Endodermal cell (in vitro differentiated cells): ENCODE results near the gene CFAP61. TPM values are rescaled to one million over a fixed set of nuclear protein-coding genes. Genes with fewer than 3 reads are reported as not detected.

Experiments used
- DNase-seq: peaks from one replicate; pipeline ENCODE4 v3.0.0-alpha.2; 2017
- H3K27ac ChIP-seq: 2 replicates; pipeline ENCODE4 v1.5.1; 2013; ENCODE audit warnings: mild to moderate bottlenecking, low read depth, low read length, moderate library complexity
- H3K27me3 ChIP-seq: 2 replicates; pipeline ENCODE4 v1.6.1; 2013; ENCODE audit warnings: mild to moderate bottlenecking, low read length, moderate library complexity; ENCODE audit not compliant: insufficient read depth, control insufficient read depth, poor library complexity, severe bottlenecking
- H3K36me3 ChIP-seq: 2 replicates; pipeline ENCODE4 v1.7.0; 2013; ENCODE audit warnings: mild to moderate bottlenecking, low read length, moderate library complexity; ENCODE audit not compliant: control insufficient read depth, insufficient read depth
- H3K4me1 ChIP-seq: one replicate; pipeline ENCODE4 v1.7.0; 2013; ENCODE audit warnings: low read length; ENCODE audit not compliant: control insufficient read depth, insufficient read depth
- H3K4me3 ChIP-seq: 2 replicates; pipeline ENCODE4 v1.5.1; 2013; ENCODE audit warnings: mild to moderate bottlenecking, low read length, moderate library complexity
- H3K9ac ChIP-seq: 2 replicates; pipeline ENCODE4 v1.6.1; 2013; ENCODE audit warnings: mild to moderate bottlenecking, low read length, moderate library complexity; ENCODE audit not compliant: poor library complexity, severe bottlenecking; ENCODE audit errors: extremely low read depth
- H3K9me3 ChIP-seq: 2 replicates; pipeline ENCODE4 v1.6.1; 2013; ENCODE audit warnings: mild to moderate bottlenecking, low read length, moderate library complexity; ENCODE audit not compliant: control insufficient read depth
- H3K27ac Mint-ChIP-seq: 2 replicates; pipeline ENCODE4 v1.8.0; 2020; ENCODE audit warnings: mixed read lengths
- H3K27me3 Mint-ChIP-seq: 2 replicates; pipeline ENCODE4 v1.8.0; 2021; ENCODE audit warnings: mild to moderate bottlenecking, mixed read lengths; ENCODE audit not compliant: insufficient read depth
- H3K36me3 Mint-ChIP-seq: 2 replicates; pipeline ENCODE4 v1.8.0; 2020; ENCODE audit warnings: low read depth, mixed read lengths
- H3K4me1 Mint-ChIP-seq: 2 replicates; pipeline ENCODE4 v1.8.0; 2020; ENCODE audit warnings: mixed read lengths
- H3K4me3 Mint-ChIP-seq: 2 replicates; pipeline ENCODE4 v1.8.0; 2020; ENCODE audit warnings: mild to moderate bottlenecking, moderate library complexity, mixed read lengths
- H3K9me3 Mint-ChIP-seq: 2 replicates; pipeline ENCODE4 v1.8.0; 2020; ENCODE audit warnings: mild to moderate bottlenecking, mixed read lengths
- CTCF ChIP-seq: fragments of 200-600 bp; sonication (generic); conservative IDR thresholded peaks from 2 replicates; pipeline ENCODE4 v1.5.0; 2021; ENCODE audit warnings: antibody characterized with exemption, mild to moderate bottlenecking
- WGBS, 2 experiments: methylation state at CpG; one replicate each; pipeline versions ENCODE4 v1.1.5 to v1.1.7; 2013; ENCODE audit warnings: missing lambda C conversion rate in 2 of 2, mixed read lengths in 1 of 2; ENCODE audit not compliant: insufficient coverage in 1 of 2, insufficient read length in 1 of 2; 5-methylcytosine and 5-hydroxymethylcytosine counted together
- total RNA-seq, 2 donors: library from RNA; stranded (reverse); fragmentation: NEBNext Ultra II Directional in 1 of 2; extraction: Animal tissue kit (Norgen Biotek cat#: 25700) in 1 of 2; gene quantifications; 2 replicates in 1 of 2; 3 replicates in 1 of 2; pipeline ENCODE4 v1.2.1, GENCODE V29; 2021

Gene CFAP61
- total RNA-seq, 2 donors from 2014 or later, result 0.64 to 0.73 TPM

- peak; percentile 52 for DNase-seq
- Histone ChIP-seq H3K4me3 (no peak overlapping the region), H3K9me3 (no peaks in the 10 kb centered on the region), H3K27me3 (peaks cover 94% of the 10 kb centered on the region), H3K9ac (no peak overlapping the region), H3K4me1 (no peaks in the 10 kb centered on the region), H3K36me3 (no peaks in the 10 kb centered on the region), H3K27ac (peak overlapping the region; percentile 88)
- 1 to 3% methylated on average over 38 to 70 of the region's 70 CpGs for WGBS, 2 experiments
- Mint-ChIP-seq H3K27ac (no peak overlapping the region), H3K27me3 (peaks cover 88% of the 10 kb centered on the region), H3K9me3 (no peaks in the 10 kb centered on the region), H3K4me1 (peaks cover 11% of the 10 kb centered on the region), H3K4me3 (peak overlapping the region; percentile 28), H3K36me3 (no peaks in the 10 kb centered on the region)
- TF ChIP-seq CTCF, result no peak
Observed at GRCh38 chr20:20364593-20365479, 312.5 kb downstream of the CFAP61 start.

DNA sequence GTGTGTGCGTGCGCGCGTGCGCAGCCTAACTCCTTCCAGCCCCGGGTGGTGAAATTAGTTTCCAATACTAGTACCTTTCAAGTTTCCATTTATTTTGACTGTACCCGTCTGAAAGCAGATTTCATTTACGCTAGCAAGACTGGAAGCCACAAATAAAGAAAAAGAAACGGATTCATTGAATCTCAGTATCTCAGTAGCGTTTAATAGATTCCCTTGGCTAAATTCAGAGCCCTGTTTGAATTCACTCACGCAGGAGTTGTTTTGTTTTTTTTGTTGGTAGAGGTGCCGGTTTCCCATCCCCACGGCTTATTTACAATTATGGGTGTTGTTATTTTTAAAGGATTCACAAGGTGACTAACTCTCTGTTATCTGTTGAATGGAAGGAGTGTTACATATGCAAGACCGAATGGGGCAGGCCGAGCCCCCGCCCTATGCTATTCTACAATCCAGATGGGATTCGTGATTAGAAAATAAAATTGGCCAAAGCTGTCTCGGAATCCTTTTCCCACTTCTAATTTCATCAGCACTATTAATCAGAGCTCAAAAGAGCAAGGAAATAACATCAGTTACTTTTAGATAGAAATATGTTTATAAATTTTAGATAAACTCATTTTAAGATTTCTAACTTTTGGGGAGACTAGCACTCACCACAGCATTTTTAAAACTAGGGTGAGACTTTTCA, 313.3 kb downstream of the CFAP61 start:
- no peak overlapping the region for H3K4me3 ChIP-seq
- DNase-seq, result no peak
- no peak for TF ChIP-seq CTCF
- no peaks in the 10 kb centered on the region for H3K36me3 Mint-ChIP-seq
- no peak overlapping the region for H3K9ac ChIP-seq
- peaks cover 94% of the 10 kb centered on the region for H3K27me3 ChIP-seq
- no peaks in the 10 kb centered on the region for H3K4me1 ChIP-seq
- H3K36me3 ChIP-seq, result no peaks in the 10 kb centered on the region
- WGBS, 2 experiments, result 2 to 4% methylated on average over 11 to 18 of the region's 18 CpGs
- no peak overlapping the region for H3K27ac ChIP-seq
- H3K9me3 Mint-ChIP-seq, result no peaks in the 10 kb centered on the region
- H3K27ac Mint-ChIP-seq, result no peak overlapping the region
- peak overlapping the region; percentile 28 for H3K4me3 Mint-ChIP-seq
- no peaks in the 10 kb centered on the region for H3K9me3 ChIP-seq
- peaks cover 88% of the 10 kb centered on the region for H3K27me3 Mint-ChIP-seq
- peaks cover 15% of the 10 kb centered on the region for H3K4me1 Mint-ChIP-seq

DNA sequence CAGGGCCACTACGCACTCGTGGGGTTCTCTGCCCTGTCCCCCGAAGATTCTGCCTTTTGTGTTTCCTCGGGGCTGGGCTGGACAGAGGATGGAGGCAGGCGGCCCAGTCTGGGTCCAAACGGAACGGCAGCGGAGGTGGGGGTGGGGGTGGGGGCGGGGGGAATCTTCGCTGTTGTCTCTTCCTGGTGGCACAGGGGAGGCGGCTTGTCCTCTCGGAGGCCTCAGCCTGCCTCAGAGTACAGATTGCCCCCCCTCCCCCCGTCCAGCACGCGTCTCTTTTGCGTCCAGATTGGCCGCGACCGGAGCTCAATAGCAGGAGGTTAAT, 314.2 kb downstream of the CFAP61 start:
- no peaks in the 10 kb centered on the region for H3K9me3 ChIP-seq
- H3K4me3 Mint-ChIP-seq, result peak overlapping the region; percentile 44
- no peak overlapping the region for H3K4me3 ChIP-seq
- peak overlapping the region; percentile 90 for H3K27ac ChIP-seq
- H3K27me3 Mint-ChIP-seq, result peaks cover 88% of the 10 kb centered on the region
- DNase-seq, result no peak
- no peaks in the 10 kb centered on the region for H3K4me1 ChIP-seq
- H3K9ac ChIP-seq, result no peak overlapping the region
- 0 to 2% methylated on average over 2 to 13 of the region's 19 CpGs for WGBS, 2 experiments
- no peak overlapping the region for H3K27ac Mint-ChIP-seq
- no peaks in the 10 kb centered on the region for H3K9me3 Mint-ChIP-seq
- H3K36me3 ChIP-seq, result no peaks in the 10 kb centered on the region
- no peaks in the 10 kb centered on the region for H3K36me3 Mint-ChIP-seq
- no peak for TF ChIP-seq CTCF
- peaks cover 94% of the 10 kb centered on the region for H3K27me3 ChIP-seq
- H3K4me1 Mint-ChIP-seq, result peaks cover 18% of the 10 kb centered on the region
